NCI-H1436 (cell line): ENCODE results near the gene STARD13.

Experiments used
- DNase-seq: peaks from one replicate; lab custom pipeline; 2025; lab: John Stamatoyannopoulos, UW

Gene STARD13

DNA sequence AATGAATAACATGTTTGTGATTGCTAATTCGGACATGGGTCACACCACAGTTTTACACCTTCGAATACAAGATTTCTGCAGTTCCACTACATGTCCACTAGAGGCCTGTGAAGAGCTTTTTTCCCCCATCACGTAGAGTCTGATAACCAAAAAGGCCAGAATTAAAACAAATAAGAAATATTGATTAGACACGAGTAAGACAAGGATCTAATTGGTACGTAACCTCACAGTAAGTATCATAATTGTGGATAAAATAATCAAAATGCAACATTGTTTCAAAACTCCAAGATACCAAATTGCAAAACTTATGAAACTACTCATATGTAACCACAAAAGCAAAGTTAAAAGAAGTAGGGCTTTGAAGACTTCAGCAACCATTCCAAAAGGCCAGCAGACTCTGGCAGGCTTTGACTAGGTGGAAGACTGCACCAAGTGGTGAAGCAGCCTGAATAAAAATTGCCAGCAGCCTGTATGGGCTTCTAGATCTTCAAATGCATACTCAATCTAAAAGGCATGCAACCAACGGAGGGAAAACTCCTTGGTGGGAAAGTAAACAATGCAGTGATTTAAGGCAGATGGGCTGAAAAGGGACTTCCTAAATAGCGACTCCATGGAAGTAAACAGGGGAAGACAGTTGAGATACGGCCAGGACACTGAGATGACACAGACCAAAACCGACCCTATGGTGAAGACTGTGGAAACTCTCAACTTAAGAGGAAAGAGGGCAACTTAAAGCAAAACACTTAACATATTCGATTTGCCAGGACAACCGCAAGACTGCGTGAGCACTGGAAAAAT, 56.7 kb downstream of the STARD13 start:
- DNase-seq: peak; percentile 19

DNA sequence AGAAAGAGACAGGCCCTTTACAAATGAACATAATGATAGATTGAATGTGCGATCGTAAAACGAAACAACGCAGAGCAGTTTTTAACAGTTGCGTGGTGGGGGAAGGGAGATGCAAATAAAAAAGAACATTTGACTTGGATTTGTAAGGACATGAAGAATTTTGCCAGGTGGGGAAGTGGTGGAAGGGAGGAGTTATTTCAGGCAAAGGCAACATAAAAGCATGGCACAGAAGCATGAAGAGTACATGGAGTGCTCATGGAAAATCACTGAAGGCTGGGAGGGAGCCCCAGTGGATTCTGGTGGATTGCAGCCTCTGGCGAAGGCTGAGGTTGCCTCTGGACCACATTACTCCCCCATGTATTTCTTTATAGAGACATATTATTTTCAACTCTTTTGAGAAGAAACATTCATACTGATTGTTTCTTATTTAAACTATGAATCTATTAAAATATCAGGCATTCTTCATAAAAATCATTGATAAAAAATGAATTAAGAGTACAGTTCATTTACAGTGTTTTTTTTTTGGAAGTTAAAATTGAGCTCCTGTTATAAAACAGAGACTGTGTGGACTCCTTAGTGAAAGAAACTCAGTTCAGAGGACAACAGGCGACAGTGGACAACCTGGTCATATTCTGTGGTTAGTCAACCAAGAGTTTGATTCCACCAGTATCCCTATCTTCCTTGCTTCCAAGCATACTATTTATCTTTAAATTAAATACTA, 57.5 kb downstream of the STARD13 start:
- no peak for DNase-seq

DNA sequence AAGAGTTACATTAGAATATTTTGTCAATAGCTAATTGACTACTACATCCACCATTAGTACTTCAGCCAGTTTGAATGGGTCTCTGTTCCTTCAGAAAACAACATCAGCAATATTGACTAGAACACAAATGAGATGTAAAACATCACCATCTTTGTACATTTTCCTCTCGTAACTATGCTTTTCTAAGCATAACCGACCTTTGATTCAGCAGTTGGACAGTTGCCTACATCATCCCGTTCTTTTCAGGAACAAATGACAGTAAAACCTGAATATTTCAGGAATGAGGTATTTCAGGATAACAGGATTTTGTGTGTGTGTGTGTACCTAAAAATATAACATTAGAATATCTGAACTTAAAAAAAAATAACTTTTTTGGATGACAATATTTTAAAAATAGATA, 60.9 kb downstream of the STARD13 start:
- DNase-seq: no peak

DNA sequence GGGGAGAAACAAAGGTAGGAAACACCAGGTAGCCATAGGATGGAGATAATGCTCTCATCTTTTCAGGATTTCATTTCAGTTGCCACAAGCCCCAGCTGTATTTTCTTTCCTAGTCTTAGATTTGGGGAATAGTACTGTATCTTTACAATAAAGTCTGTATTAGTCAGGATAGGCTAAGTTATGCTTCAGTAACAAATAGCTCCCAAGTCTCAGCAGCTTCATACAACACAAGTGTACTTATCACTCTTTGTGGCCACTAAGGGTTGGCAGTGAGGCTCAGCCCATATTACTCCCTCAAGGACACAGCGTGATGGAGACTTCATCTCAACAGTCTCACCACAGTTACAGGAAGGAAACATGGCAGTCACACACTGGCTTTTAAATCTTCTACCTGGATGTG, 61.4 kb downstream of the STARD13 start:
- no peak for DNase-seq

DNA sequence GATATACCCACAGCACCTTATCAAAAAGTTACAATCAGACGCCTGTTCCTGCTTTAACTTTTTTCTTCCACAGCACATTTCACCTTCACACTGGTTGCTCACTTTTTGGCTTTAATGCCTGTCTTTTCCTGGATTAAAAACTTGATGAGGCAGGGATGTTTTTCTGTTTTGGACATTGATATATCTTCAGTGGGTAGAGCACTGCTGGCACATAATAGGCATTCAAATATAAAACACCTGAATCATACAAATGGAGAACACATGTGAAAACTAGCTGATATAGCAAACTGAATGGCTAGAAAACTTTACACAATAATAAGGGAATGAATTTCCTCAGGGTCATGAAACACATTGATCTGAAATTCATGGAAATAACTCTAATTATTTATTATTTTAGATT, 65.6 kb downstream of the STARD13 start:
- DNase-seq: no peak

DNA sequence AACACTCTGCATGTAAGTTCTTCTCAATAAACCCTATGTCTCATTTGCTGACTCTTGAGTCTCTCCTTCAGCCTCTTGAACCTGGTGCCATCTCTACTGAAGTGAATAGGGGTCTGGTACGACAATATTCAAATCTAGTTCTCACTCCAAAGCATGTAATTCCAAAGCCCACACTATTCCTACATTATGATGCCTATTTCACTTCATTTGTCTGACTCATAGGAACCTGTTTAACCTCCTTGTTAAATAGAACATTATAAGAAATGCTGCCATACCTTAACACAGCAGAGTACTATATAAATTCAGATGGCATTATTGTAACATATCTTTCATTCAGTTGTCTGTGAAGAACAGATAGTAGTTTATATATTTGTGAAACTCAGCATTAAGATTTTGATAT, 67.1 kb downstream of the STARD13 start:
- DNase-seq: no peak

DNA sequence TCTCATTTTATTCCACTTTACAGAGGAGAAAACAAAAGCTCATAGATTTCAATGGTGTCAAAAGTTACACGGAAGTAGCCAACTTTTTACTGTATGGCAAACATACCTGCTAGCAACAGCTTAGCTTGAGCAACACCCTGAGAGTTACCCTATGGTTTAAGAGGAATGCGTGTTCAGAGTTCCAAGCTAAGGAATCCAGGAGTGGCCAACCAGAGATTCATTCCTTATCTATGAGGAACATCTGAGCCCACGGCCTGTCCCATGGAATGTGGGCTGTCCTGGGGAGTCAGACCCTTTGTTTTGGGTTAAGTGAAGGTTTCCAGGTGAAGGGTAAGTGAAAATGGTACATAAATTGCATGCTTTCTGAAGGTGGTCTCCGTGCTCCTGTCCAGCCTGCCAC, 67.5 kb downstream of the STARD13 start:
- DNase-seq: no peak

DNA sequence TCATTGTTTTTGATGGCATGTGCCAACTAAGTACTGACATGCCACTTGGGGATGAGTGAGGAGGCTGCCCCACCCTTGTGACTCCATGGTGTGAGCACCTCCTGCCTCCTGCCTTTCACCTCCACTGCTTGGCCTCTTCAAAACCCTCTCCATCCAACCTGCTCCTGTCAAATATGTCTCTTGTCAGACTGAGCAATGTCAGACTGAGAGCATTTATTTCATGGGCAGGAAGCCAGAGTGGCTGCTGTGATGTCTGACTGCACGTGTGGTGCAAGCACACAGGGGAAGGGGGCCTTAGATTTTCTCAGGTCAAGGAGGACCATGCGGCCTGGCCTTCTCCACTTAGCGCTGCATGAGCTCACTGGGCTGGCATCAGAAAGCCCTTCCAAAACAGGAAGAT, 68.3 kb downstream of the STARD13 start:
- DNase-seq: no peak

DNA sequence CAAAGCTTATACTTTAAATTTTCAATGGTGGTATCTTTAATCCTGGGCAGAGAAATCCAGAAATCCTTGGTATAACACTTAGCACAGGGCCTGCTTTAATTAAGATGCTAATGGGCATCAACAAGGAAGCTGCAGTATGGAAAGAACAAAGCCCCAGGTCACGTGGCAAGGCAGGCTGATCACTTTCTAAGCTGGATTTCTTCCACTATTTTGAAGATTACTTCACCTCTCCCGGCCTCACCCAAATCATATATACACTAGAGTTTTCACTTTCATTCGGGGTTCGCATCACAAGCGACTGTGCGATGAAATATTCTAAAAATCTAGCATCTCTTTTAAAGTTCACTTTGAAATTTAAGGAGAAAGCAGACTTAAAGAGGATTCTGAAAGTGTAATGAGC, 71.8 kb downstream of the STARD13 start:
- DNase-seq: no peak

DNA sequence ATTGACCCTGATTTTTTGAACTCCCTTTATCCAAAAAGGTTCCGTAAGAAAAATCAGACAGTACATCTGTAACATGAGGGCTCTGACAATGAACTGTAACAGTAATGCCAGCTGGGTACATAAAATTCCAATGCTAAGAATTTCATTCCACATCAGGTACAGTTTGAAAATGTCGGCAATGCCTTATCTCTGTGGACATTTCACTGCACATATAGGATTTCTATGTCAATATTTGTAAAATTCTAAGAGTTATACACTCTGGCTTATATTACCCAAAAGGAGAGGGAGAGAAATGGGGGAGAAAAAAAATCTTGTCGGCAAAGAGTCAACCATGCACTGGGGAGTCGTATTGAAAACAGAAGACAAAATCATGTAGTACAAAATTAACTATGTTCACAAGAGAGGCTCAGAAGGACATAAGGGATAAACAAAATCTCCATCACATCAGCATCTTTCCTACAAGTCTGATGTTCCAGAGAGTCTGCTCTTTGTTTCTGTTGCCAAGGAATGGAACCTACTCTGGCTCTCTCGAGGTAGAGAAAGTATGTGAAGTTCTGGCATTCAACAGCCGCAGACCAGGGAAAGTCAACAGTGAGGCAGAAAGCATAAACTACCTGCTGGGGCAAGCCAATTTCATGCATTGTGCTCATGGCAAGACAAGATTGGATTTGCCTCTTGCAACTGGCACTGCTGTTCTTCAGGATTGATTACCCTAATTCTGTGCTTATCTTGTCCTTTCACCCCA, 72.4 kb downstream of the STARD13 start:
- no peak for DNase-seq

DNA sequence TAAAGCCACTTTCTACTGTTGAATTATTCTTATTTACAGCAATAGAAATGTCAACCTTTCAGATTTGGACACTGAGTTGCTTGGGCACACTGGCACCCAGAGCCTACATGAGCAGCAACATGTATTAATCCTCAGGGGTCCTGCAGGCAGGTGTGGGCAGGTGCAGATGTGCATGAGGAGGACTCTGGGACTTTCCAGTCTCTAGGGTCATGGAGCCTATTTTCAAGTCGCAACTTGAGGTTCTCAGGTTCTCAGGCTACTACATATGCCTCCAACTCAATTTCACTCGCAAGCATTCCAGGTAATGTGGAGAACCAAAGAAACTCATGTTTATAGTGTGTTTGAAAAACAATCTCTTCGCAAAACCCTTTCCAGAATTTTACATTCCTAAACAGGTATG, 73.2 kb downstream of the STARD13 start:
- DNase-seq: no peak

DNA sequence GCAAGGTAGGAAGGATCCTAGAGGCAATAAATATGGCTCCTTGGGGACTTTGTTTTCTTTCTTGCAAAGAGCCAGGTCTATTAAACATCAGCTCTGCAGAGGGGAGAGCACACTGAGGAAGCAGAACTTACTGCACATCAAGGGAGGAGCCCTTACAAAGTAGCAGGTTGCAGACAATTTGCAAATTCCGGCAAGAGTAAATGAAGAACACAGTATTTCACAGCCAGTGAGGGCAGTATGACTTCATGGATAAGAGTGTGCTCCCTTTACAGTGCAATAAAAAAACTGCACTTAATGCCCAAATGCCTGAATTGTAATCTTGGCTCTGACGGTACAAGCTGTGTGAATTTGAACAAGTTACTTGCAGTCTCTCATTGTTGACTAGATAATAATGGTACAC, 75.5 kb downstream of the STARD13 start:
- no peak for DNase-seq

DNA sequence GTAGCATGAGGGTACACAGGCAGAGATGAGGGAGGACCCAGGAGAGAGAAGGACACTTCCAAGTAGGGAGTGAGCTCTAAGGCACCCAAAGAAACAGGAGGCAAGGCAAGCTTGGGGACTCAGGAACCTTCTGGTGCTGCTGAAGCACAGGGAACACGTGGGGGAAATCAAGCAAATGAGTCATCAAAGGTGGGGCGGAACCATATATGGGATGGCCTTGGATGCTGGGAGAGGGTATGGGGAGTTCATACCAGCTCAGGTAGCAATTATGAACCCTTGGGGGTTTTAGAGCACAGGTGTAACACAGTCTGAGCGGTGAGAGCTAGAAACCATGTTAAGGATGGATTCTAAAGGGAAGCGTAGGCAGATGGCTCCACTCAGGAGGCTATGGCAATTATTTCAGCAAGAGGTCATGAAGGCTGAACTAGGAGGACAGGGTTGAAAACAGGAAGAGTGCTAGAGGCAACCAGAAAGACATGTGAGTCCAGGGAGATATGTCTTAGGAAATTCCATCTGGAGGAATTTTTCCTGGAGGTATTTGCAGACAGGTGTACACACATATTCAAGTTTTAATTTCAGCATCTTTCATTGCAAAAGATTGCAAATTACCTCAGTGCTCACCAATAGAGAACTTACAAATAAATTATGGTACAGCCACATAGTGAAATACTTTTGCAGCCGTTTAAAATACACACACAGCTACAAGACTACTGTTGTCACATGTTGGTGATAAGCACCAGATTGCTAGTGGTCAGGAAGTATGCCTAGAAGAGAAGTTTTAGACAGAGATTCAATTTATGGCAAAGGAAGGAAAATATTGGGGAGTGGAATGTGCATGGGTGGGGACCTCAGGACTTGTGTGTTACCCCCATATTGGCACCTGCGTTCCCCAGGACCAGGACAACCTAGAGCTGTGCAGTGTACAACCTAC, 77.0 kb downstream of the STARD13 start:
- no peak for DNase-seq

DNA sequence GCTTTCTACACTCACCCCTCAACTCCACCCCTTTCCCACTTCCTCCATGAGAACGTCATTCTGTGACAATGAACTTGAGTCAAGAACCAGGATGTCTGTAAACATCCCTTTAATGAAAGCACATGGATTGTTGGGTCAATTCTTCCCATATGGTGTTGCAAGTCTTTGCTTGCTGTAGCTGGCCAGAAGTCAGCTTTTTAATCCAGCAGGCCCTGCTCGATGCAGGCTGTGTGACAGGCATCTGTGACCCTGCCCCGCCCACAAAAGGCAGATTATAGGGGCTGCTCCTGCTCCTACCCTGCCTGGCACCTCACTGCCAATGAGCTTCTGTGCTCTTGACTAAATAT, 78.0 kb downstream of the STARD13 start:
- no peak for DNase-seq

DNA sequence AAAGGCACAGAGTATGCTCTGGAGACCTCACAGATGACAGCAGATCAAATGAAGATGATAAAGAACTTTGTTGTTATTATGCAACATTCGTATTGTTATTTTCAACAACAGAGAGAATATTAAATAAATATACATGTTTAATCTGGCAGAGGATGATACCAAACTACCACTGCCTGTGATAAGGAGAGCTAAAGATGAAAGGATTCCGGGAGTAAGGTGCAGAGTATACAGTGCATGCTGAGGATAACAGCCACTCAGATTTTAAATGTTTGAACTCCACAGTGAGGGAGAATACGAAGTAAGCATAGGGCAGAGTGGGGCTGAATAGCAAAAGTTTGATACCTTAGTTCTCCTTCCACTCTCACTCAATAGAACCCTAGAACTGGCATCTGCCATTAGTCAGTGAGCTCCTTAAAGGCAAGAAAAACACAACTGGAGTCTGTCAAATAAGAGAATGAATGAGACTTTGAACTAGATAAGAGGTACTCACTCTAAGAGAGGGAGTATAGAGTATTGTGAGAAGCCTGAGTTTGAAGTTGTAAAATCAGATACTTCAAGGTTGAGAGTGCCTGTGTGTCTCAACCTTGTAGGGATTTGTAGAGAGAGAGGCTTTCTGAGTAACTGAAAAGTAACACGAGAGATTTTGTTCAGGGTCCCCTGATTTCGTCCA, 78.5 kb downstream of the STARD13 start:
- no peak for DNase-seq

DNA sequence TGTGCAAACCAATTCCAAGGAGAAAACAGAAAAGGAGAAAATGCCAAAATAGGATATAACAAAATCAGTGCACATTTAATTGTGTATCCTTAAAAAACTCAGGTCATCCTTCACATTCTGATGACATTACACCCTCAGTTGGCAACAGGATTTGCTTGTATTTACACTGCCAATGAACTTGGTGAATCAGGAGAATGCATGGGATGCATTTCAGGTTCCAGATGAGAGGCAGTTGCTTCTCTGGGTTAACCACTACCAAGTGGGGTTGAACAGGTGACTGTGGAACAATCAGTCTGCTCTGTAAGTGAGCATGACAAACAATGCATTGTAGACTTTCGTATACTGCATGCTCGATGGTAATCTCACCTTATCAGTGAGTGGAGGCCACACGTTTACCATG, 79.1 kb downstream of the STARD13 start:
- DNase-seq: no peak

DNA sequence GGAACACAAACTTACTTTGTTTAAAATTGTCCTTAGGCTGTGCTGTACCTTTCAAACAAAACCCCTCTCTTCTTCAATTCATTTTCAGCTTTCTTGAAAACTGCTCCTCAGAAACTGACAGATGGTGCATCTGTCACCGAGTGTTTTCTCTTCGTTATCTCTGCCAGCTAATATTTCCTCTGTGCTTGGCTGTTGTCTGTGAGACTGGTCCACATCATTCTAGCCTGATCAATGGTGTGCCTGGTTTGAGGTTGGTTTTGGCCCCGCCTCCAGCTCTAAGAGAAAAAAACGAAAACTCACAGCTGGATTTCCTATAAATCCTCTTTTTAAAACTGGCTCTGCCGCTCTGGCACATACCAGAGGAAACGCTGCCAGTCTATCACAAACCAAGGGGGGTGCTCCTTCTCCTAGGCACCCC, 79.7 kb downstream of the STARD13 start:
- DNase-seq: no peak

DNA sequence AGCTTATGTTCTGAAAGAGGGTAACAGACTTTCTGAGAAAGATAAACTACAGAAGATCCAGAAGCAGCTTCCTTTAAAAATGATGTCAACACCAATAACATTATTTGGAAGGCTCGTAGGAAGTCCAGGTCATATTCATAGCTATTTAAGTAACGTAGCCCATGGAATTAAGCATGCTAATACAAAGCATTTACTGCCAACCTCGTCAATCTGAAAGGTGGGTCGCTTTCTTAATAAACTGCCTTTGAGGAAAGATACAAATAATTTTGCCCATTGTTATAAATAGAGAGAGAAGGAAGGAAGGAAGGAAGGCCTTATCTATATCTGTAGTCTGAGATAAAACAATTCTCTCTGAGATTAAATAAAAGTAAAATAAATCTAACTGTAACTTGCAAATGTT, 80.3 kb downstream of the STARD13 start:
- DNase-seq: no peak

DNA sequence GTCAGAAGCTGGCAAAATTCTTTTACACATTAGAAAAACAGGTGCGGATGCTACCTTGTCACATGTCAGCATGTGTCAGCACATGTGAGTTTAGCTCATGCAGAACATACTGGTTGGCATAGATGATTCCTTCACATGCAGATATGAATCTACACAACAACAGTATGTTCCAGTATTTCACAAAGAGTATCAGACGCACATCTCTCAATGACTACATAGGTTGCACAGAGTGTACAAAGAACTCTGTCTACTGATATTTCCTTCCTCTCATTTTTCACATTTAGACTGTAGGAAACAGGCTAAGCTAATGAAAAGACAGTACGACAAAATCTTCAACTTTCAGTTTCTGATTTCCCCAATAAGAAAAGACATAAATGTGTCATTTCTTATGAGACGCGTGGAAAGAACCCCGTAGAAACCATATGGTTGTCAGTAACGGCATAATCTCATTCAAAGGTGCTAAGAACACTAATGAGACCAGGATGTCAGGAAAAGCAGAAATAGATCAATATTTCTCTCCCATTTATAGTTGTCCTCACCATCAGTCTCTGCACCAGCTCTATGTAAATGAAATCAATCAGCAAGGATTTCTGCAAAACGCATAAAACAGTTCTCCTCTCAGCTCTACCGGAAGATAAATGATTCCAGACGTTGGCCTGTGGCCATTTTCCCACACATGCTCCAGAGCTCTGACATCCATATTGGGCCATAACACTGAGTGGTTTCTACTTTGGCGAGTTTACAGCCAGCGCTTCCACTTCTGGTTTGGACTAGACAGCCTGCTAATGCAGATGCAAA, 81.2 kb downstream of the STARD13 start:
- DNase-seq: no peak

DNA sequence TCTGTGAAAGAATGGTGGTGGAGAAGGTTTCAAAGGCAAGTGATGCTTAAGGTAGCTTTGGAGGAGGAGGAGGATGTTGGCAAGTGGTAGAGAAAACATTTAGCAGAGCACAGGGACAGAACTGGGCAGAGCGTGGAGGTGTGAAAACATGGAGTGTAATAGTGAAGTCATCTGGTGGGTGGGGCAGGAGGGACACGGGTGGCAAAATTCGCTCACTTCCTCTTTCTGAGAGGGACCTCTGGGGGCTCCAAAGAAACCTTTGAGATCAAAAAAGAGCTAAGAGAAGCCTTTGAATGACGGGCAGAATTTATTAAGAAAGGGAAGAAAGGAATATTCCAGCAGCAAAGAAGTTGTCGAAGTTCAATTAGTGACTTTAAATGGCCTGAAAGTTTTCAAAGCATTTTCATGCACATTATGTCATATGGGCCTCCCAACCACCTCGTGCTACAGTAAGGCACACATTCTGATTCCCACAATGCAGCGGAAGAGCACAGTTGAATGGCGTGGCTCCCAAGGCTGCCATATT, 82.8 kb downstream of the STARD13 start:
- no peak for DNase-seq
